CD14-positive monocyte (primary cell): ENCODE measurements around the gene MED28. TPM values are rescaled to one million over a fixed set of nuclear protein-coding genes. Genes with fewer than 3 reads are reported as not detected.

Experiments
- DNase-seq, 3 donors: peaks; one replicate each; pipeline ENCODE4 v3.0.0-alpha.2; 2011 to 2022
- H2AFZ ChIP-seq: 2 replicates; pipeline ENCODE4 v1.6.0; 2012; ENCODE audit warnings: mild to moderate bottlenecking, low read depth, low read length, inconsistent platforms; ENCODE audit not compliant: insufficient read depth, poor library complexity, severe bottlenecking
- H3K27ac ChIP-seq, 2 donors: 1 replicate in 1 of 2; 2 replicates in 1 of 2; pipeline ENCODE4 v1.5.1; 2012 to 2013; ENCODE audit warnings: low read length in 2 of 2, control low read depth in 1 of 2, inconsistent platforms in 1 of 2, low read depth in 1 of 2, mild to moderate bottlenecking in 1 of 2
- H3K27me3 ChIP-seq, 2 donors: one replicate each; pipeline versions ENCODE4 v1.6.0 to v1.6.1; 2011 to 2013; ENCODE audit warnings: low read length in 2 of 2; ENCODE audit not compliant: control insufficient read depth in 2 of 2, insufficient read depth in 2 of 2
- H3K36me3 ChIP-seq, 2 donors: replicated peaks in 1 of 2; 1 replicate in 1 of 2; 2 replicates in 1 of 2; pipeline versions ENCODE4 v1.5.1 to v1.6.1; 2012 to 2013; ENCODE audit warnings: low read length in 2 of 2, control low read depth in 1 of 2, inconsistent platforms in 1 of 2, mild to moderate bottlenecking in 1 of 2; ENCODE audit not compliant: insufficient read depth in 2 of 2, control insufficient read depth in 1 of 2
- H3K4me1 ChIP-seq, 2 donors: 1 replicate in 1 of 2; 2 replicates in 1 of 2; pipeline versions ENCODE4 v1.5.1 to v1.6.1; 2012 to 2013; ENCODE audit warnings: low read length in 2 of 2, control low read depth in 1 of 2, inconsistent platforms in 1 of 2, mild to moderate bottlenecking in 1 of 2, moderate library complexity in 1 of 2; ENCODE audit not compliant: insufficient read depth in 2 of 2, control insufficient read depth in 1 of 2
- H3K4me2 ChIP-seq: replicated peaks from 2 replicates; pipeline ENCODE3; 2012; ENCODE audit warnings: low read length, moderate library complexity, mild to moderate bottlenecking; ENCODE audit not compliant: poor library complexity, severe bottlenecking; ENCODE audit errors: extremely low read depth
- H3K4me3 ChIP-seq, 3 experiments: fragments of 200-600 bp in 1 of 3; sonication (generic) in 1 of 3; replicated peaks in 1 of 3; 1 replicate in 2 of 3; 2 replicates in 1 of 3; pipeline ENCODE4 v1.5.1; 2011 to 2013; ENCODE audit warnings: low read length in 3 of 3, mild to moderate bottlenecking in 3 of 3, control low read depth in 2 of 3, low read depth in 2 of 3, inconsistent platforms in 1 of 3, moderate library complexity in 1 of 3
- H3K79me2 ChIP-seq: 2 replicates; pipeline ENCODE4 v1.6.0; 2012; ENCODE audit warnings: mild to moderate bottlenecking, control low read depth, inconsistent platforms, low read length, moderate library complexity; ENCODE audit not compliant: insufficient read depth
- H3K9ac ChIP-seq: 2 replicates; pipeline ENCODE4 v1.6.0; 2017; ENCODE audit warnings: low read length, mild to moderate bottlenecking; ENCODE audit not compliant: insufficient read depth, poor library complexity, severe bottlenecking
- H3K9me3 ChIP-seq, 2 donors: replicated peaks in 1 of 2; 1 replicate in 1 of 2; 2 replicates in 1 of 2; pipeline versions ENCODE4 v1.5.1 to v1.6.1; 2012 to 2013; ENCODE audit warnings: low read length in 2 of 2, control low read depth in 1 of 2; ENCODE audit not compliant: control insufficient read depth in 1 of 2, insufficient read depth in 1 of 2
- H4K20me1 ChIP-seq: 2 replicates; pipeline ENCODE4 v1.6.0; 2012; ENCODE audit warnings: mild to moderate bottlenecking, low read length, control low read depth, moderate library complexity; ENCODE audit not compliant: insufficient read depth
- H3K27ac Mint-ChIP-seq, 7 donors: one replicate each; pipeline ENCODE4 v1.8.0; 2020; ENCODE audit warnings: mild to moderate bottlenecking in 7 of 7, mixed read lengths in 7 of 7, moderate library complexity in 6 of 7, inconsistent platforms in 2 of 7
- H3K27me3 Mint-ChIP-seq, 3 donors: one replicate each; pipeline ENCODE4 v1.8.0; 2021 to 2022; ENCODE audit warnings: low read depth in 3 of 3, mild to moderate bottlenecking in 3 of 3, mixed read lengths in 3 of 3, moderate library complexity in 3 of 3, inconsistent platforms in 1 of 3
- H3K36me3 Mint-ChIP-seq, 2 donors: one replicate each; pipeline ENCODE4 v1.8.0; 2020; ENCODE audit warnings: mixed read lengths in 2 of 2, inconsistent platforms in 1 of 2, mild to moderate bottlenecking in 1 of 2
- H3K4me1 Mint-ChIP-seq: one replicate; pipeline ENCODE4 v1.8.0; 2020; ENCODE audit warnings: mild to moderate bottlenecking, mixed read lengths
- H3K4me3 Mint-ChIP-seq, 2 donors: one replicate each; pipeline ENCODE4 v1.8.0; 2020; ENCODE audit warnings: mild to moderate bottlenecking in 2 of 2, mixed read lengths in 2 of 2, moderate library complexity in 1 of 2
- H3K9me3 Mint-ChIP-seq, 7 donors: one replicate each; pipeline ENCODE4 v1.8.0; 2020 to 2022; ENCODE audit warnings: mixed read lengths in 7 of 7, mild to moderate bottlenecking in 6 of 7, moderate library complexity in 6 of 7, inconsistent platforms in 2 of 7
- CTCF ChIP-seq: fragments of 200-600 bp; IDR thresholded peaks from one replicate; pipeline ENCODE4 v1.8.0; 2022; ENCODE audit warnings: antibody characterized with exemption, mild to moderate bottlenecking
- WGBS: methylation state at CpG from one replicate; pipeline ENCODE4 v1.1.5; 2013; ENCODE audit warnings: missing lambda C conversion rate; ENCODE audit not compliant: insufficient coverage; 5-methylcytosine and 5-hydroxymethylcytosine counted together
- intact Hi-C, 2 donors: fragments of 100-400 bp; cut with micrococcal nuclease; formaldehyde crosslinking; loops; one replicate each; pipeline versions ENCODE4 v1.15.0 to v1.15.1; 2023
- polyA plus RNA-seq, 3 donors: library from polyadenylated mRNA; depleted of rRNA in 1 of 3; unstranded in 2 of 3; stranded (reverse) in 1 of 3; fragments of 300-500 nt in 2 of 3; fragments of >200 nt in 1 of 3; fragmentation: Illumina TruSeq in 2 of 3; gene quantifications; 1 replicate in 2 of 3; 2 replicates in 1 of 3; pipeline ENCODE4 v1.2.3, GENCODE V29; 2012 to 2021

MED28 gene
- polyA plus RNA-seq, 3 donors: 8.6 to 46.4 (median 43.5) TPM

- Mint-ChIP-seq H3K4me3 (no peak overlapping the region), H3K36me3 (no peaks in the 10 kb centered on the region), H3K9me3 (peaks cover 2 to 14% (median 4%) of the 10 kb centered on the region in 7 donors), H3K27me3 (peaks cover 0 to 7% (median 2%) of the 10 kb centered on the region in 3 donors), H3K4me1 (no peaks in the 10 kb centered on the region), H3K27ac (no peak overlapping the region)
- Histone ChIP-seq H3K9ac (no peak overlapping the region), H3K36me3 (no peaks in the 10 kb centered on the region), H4K20me1 (no peaks in the 10 kb centered on the region), H3K79me2 (no peaks in the 10 kb centered on the region), H3K4me1 (no peaks in the 10 kb centered on the region), H3K27ac (no peak overlapping the region), H2AFZ (no peak overlapping the region), H3K4me3 (no peak overlapping the region), H3K27me3 (no peaks in the 10 kb centered on the region), H3K4me2 (no peak overlapping the region), H3K9me3 (no peaks in the 10 kb centered on the region)
- no peak for TF ChIP-seq CTCF
- intact Hi-C loops: no loop called here
- DNase-seq: no peak
Measured at GRCh38 chr4:17670423-17670822, 56.0 kb downstream of the MED28 start.

GRCh38 chr4:17680559-17681280 is 66.3 kb downstream of the MED28 start:
- peaks cover 0 to 4% (median 4%) of the 10 kb centered on the region in 3 donors for H3K27me3 Mint-ChIP-seq
- no peaks in the 10 kb centered on the region for H3K4me1 Mint-ChIP-seq

More at GRCh38 chr4:17680559-17681280, 66.3 kb downstream of the MED28 start:
- Histone ChIP-seq H3K4me2 (no peak overlapping the region), H3K9me3 (no peaks in the 10 kb centered on the region), H2AFZ (no peak overlapping the region), H3K9ac (no peak overlapping the region), H3K4me3 (no peak overlapping the region), H3K36me3 (no peaks in the 10 kb centered on the region), H3K79me2 (no peaks in the 10 kb centered on the region), H3K27me3 (no peaks in the 10 kb centered on the region), H3K27ac (no peak overlapping the region), H3K4me1 (no peaks in the 10 kb centered on the region), H4K20me1 (no peaks in the 10 kb centered on the region)
- Mint-ChIP-seq H3K27ac (no peak overlapping the region), H3K36me3 (no peaks in the 10 kb centered on the region), H3K4me3 (no peak overlapping the region), H3K9me3 (peaks cover 0 to 14% (median 4%) of the 10 kb centered on the region in 7 donors)
- WGBS: no CpG with 5 or more reads among the region's 5 CpGs
- TF ChIP-seq CTCF: no peak
- DNase-seq: no peak
- intact Hi-C loops: no loop called here
